ENCODE measurements around the gene RERE.

Gene RERE

GRCh38 chr1:8632102-8632501 lies 185.3 kb downstream of the RERE start:
- Histone ChIP-seq H3K4me3 (ENCODE audit: low read depth in 1 of 2, low read length in 2 of 2) (no peak overlapping the region), H3K4me1 (ENCODE audit: insufficient read depth, low read length) (no peaks in the 10 kb centered on the region), H3K27me3 (ENCODE audit: insufficient read depth, low read length, poor library complexity) (no peaks in the 10 kb centered on the region), H4K20me1 (ENCODE audit: insufficient read depth, low read length) (peaks cover 4% of the 10 kb centered on the region; the same call in 1 of the 2 replicates), H3K36me3 (ENCODE audit: insufficient read depth, low read length) (no peaks in the 10 kb centered on the region), H3K9ac (ENCODE audit: low read depth, low read length) (no peak overlapping the region), H3K79me2 (ENCODE audit: insufficient read depth, low read length) (peaks cover 3% of the 10 kb centered on the region; the same call in 1 of the 2 replicates), H3K4me2 (ENCODE audit: insufficient read depth, low read length) (no peak overlapping the region), H3K27ac (ENCODE audit: low read length) (no peak overlapping the region), H3K9me3 (ENCODE audit: insufficient read depth, low read length, severe bottlenecking) (no peaks in the 10 kb centered on the region), H2AFZ (ENCODE audit: low read depth, low read length) (no peak overlapping the region)
- no peak for ATAC-seq (ENCODE audit: insufficient read depth, low read depth)
- TF ChIP-seq EZH2 (IDR thresholded peaks at IDR 0.05; ENCODE audit: borderline replicate concordance, low read depth, low read length, severe bottlenecking): no peak
- no peak for TF ChIP-seq CTCF (IDR thresholded peaks at IDR 0.05; ENCODE audit: borderline replicate concordance, extremely low read depth, low read length, poor library complexity, severe bottlenecking)
- no peak for DNase-seq

GRCh38 chr1:8631163-8631562 lies 186.3 kb downstream of the RERE start:
- no peak overlapping the region for H2AFZ ChIP-seq (ENCODE audit: low read depth, low read length)
- no peak overlapping the region for H3K4me2 ChIP-seq (ENCODE audit: insufficient read depth, low read length)
- no peak for TF ChIP-seq EZH2 (IDR thresholded peaks at IDR 0.05; ENCODE audit: borderline replicate concordance, low read depth, low read length, severe bottlenecking)
- no peak for TF ChIP-seq CTCF (IDR thresholded peaks at IDR 0.05; ENCODE audit: borderline replicate concordance, extremely low read depth, low read length, poor library complexity, severe bottlenecking)
- peaks cover 6% of the 10 kb centered on the region; the same call in 1 of the 2 replicates for H4K20me1 ChIP-seq (ENCODE audit: insufficient read depth, low read length)
- H3K4me3 ChIP-seq (ENCODE audit: low read depth in 1 of 2, low read length in 2 of 2): no peak overlapping the region
- H3K27me3 ChIP-seq (ENCODE audit: insufficient read depth, low read length, poor library complexity): no peaks in the 10 kb centered on the region
- peaks cover 3% of the 10 kb centered on the region; the same call in 1 of the 2 replicates for H3K79me2 ChIP-seq (ENCODE audit: insufficient read depth, low read length)
- no peaks in the 10 kb centered on the region for H3K9me3 ChIP-seq (ENCODE audit: insufficient read depth, low read length, severe bottlenecking)
- ATAC-seq (ENCODE audit: insufficient read depth, low read depth) (no peak), DNase-seq (no peak)
- no peaks in the 10 kb centered on the region for H3K4me1 ChIP-seq (ENCODE audit: insufficient read depth, low read length)
- H3K36me3 ChIP-seq (ENCODE audit: insufficient read depth, low read length): no peaks in the 10 kb centered on the region
- no peak overlapping the region for H3K27ac ChIP-seq (ENCODE audit: low read length)
- no peak overlapping the region for H3K9ac ChIP-seq (ENCODE audit: low read depth, low read length)

- no peaks in the 10 kb centered on the region for H3K36me3 ChIP-seq (ENCODE audit: insufficient read depth, low read length)
- no peaks in the 10 kb centered on the region for H3K27me3 ChIP-seq (ENCODE audit: insufficient read depth, low read length, poor library complexity)
- no peak overlapping the region for H2AFZ ChIP-seq (ENCODE audit: low read depth, low read length)
- H4K20me1 ChIP-seq (ENCODE audit: insufficient read depth, low read length): peaks cover 6% of the 10 kb centered on the region; the same call in 1 of the 2 replicates
- DNase-seq (no peak), ATAC-seq (ENCODE audit: insufficient read depth, low read depth) (no peak)
- H3K27ac ChIP-seq (ENCODE audit: low read length): no peak overlapping the region
- no peaks in the 10 kb centered on the region for H3K4me1 ChIP-seq (ENCODE audit: insufficient read depth, low read length)
- H3K9me3 ChIP-seq (ENCODE audit: insufficient read depth, low read length, severe bottlenecking): no peaks in the 10 kb centered on the region
- H3K79me2 ChIP-seq (ENCODE audit: insufficient read depth, low read length): peaks cover 3% of the 10 kb centered on the region; the same call in 1 of the 2 replicates
- H3K4me3 ChIP-seq (ENCODE audit: low read depth in 1 of 2, low read length in 2 of 2): no peak overlapping the region
- no peak overlapping the region for H3K4me2 ChIP-seq (ENCODE audit: insufficient read depth, low read length)
- H3K9ac ChIP-seq (ENCODE audit: low read depth, low read length): no peak overlapping the region
- TF ChIP-seq EZH2 (IDR thresholded peaks at IDR 0.05; ENCODE audit: borderline replicate concordance, low read depth, low read length, severe bottlenecking) (no peak), CTCF (IDR thresholded peaks at IDR 0.05; ENCODE audit: borderline replicate concordance, extremely low read depth, low read length, poor library complexity, severe bottlenecking) (no peak)
Measured at GRCh38 chr1:8629241-8630091, 188.0 kb downstream of the RERE start.
